DND-41 (cell line): ENCODE results near the gene RALY.

Experiments used
- ATAC-seq: fragments of 200-7000 bp; cut with Tn5 transposase; 3 replicates; pipeline ENCODE4 v1.9.1; 2021; ENCODE audit warnings: low read depth; ENCODE audit not compliant: insufficient read depth
- DNase-seq: peaks from one replicate; pipeline ENCODE4 v3.0.0-alpha.2; 2020
- H2AFZ ChIP-seq: 2 replicates; pipeline ENCODE4 v1.6.0; 2012; ENCODE audit warnings: low read depth, low read length
- H3K27ac ChIP-seq: 2 replicates; pipeline ENCODE4 v1.5.1; 2012; ENCODE audit warnings: low read length, inconsistent platforms
- H3K27me3 ChIP-seq: fragments of 200-600 bp; sonication (generic); 2 replicates; pipeline ENCODE4 v1.6.0; 2012; ENCODE audit warnings: low read length, mild to moderate bottlenecking, inconsistent platforms; ENCODE audit not compliant: insufficient read depth, poor library complexity
- H3K36me3 ChIP-seq: 2 replicates; pipeline ENCODE4 v1.5.1; 2012; ENCODE audit warnings: low read length, inconsistent platforms; ENCODE audit not compliant: insufficient read depth
- H3K4me1 ChIP-seq: 2 replicates; pipeline ENCODE4 v1.5.1; 2012; ENCODE audit warnings: mild to moderate bottlenecking, low read length; ENCODE audit not compliant: insufficient read depth
- H3K4me2 ChIP-seq: 2 replicates; pipeline ENCODE4 v1.6.0; 2012; ENCODE audit warnings: mild to moderate bottlenecking, moderate library complexity, low read length, inconsistent platforms; ENCODE audit not compliant: insufficient read depth
- H3K4me3 ChIP-seq, 2 experiments: fragments of 200-600 bp in 1 of 2; shearing (Covaris generic) in 1 of 2; 2 replicates each; pipeline ENCODE4 v1.5.1; 2012 to 2016; ENCODE audit warnings: inconsistent platforms in 2 of 2, low read length in 2 of 2, mild to moderate bottlenecking in 2 of 2, low read depth in 1 of 2, moderate library complexity in 1 of 2
- H3K79me2 ChIP-seq: 2 replicates; pipeline ENCODE4 v1.6.0; 2012; ENCODE audit warnings: low read length, inconsistent platforms; ENCODE audit not compliant: insufficient read depth
- H3K9ac ChIP-seq: 2 replicates; pipeline ENCODE4 v1.6.0; 2012; ENCODE audit warnings: low read depth, mild to moderate bottlenecking, inconsistent platforms, low read length, moderate library complexity
- H3K9me3 ChIP-seq: 2 replicates; pipeline ENCODE4 v1.5.1; 2012; ENCODE audit warnings: low read length, moderate library complexity, mild to moderate bottlenecking, inconsistent platforms; ENCODE audit not compliant: insufficient read depth, severe bottlenecking
- H4K20me1 ChIP-seq: 2 replicates; pipeline ENCODE4 v1.6.0; 2012; ENCODE audit warnings: low read length; ENCODE audit not compliant: insufficient read depth
- EZH2 ChIP-seq: IDR thresholded peaks from 3 replicates; pipeline ENCODE4 v1.6.1; 2012; ENCODE audit warnings: borderline replicate concordance, low read depth, mild to moderate bottlenecking, moderate library complexity, low read length, inconsistent platforms; ENCODE audit not compliant: severe bottlenecking
- TF ChIP-seq, protein P1 (sequence below): IDR thresholded peaks from 2 replicates; pipeline ENCODE4 v1.5.1; 2012; ENCODE audit warnings: borderline replicate concordance, low read length, moderate library complexity, mild to moderate bottlenecking; ENCODE audit not compliant: poor library complexity, severe bottlenecking; ENCODE audit errors: extremely low read depth

RALY gene

GRCh38 chr20:34089175-34089479, 95.4 kb downstream of the RALY start:
- no peak for ATAC-seq
- no peaks in the 10 kb centered on the region for H3K27me3 ChIP-seq
- peaks cover 94% of the 10 kb centered on the region for H3K36me3 ChIP-seq
- peaks cover 65% of the 10 kb centered on the region for H4K20me1 ChIP-seq
- no peak for DNase-seq
- no peak overlapping the region for H3K27ac ChIP-seq
- H3K79me2 ChIP-seq = peaks cover 55% of the 10 kb centered on the region
- H3K9me3 ChIP-seq = no peaks in the 10 kb centered on the region
- H3K4me3 ChIP-seq = no peak overlapping the region
- H3K9ac ChIP-seq = no peak overlapping the region
- no peak overlapping the region for H3K4me2 ChIP-seq
- TF ChIP-seq EZH2 = no peak
- no peak overlapping the region for H2AFZ ChIP-seq
- H3K4me1 ChIP-seq = no peaks in the 10 kb centered on the region

DNA sequence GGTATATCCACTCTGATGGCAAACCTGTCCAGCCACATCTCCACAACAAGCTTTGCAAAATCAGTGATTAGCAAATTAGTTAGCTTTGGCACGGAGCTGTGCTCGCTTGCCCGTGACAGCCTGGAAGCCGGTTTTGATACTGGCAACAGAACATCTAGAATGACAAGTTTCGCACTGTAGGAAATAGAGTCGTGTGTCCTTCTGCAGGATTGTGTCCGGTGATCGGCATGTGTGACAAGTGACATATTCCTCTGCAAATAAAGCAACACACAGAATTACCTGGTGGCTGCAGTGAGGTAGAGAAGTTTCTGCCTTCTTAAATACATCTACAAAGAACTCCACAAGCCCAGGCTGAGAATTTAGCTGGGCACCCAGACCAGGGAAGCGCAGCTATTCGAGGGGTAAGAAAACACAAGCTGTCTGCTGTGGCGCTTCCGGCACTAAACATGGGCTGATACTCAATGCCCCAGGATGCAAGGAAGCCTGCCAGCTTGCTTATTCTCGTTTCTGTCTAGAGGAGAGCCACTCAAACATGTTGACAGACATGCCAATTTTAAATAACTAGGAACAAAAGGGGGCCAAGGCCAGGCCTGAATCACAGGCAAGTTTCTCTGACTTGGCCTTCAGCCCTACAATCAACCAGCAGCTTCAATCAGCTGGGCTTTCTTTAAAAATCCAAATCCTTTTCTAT, 96.1 kb downstream of the RALY start:
- Histone ChIP-seq H3K27me3 (no peaks in the 10 kb centered on the region), H3K4me2 (no peak overlapping the region), H3K36me3 (peaks cover 94% of the 10 kb centered on the region), H4K20me1 (peaks cover 58% of the 10 kb centered on the region), H3K27ac (no peak overlapping the region), H3K79me2 (peaks cover 60% of the 10 kb centered on the region), H3K4me3 (no peak overlapping the region), H3K9ac (no peak overlapping the region), H3K4me1 (no peaks in the 10 kb centered on the region), H3K9me3 (no peaks in the 10 kb centered on the region), H2AFZ (no peak overlapping the region)
- DNase-seq (no peak), ATAC-seq (no peak)
- no peak for TF ChIP-seq EZH2
- TF ChIP-seq, protein P1, sequence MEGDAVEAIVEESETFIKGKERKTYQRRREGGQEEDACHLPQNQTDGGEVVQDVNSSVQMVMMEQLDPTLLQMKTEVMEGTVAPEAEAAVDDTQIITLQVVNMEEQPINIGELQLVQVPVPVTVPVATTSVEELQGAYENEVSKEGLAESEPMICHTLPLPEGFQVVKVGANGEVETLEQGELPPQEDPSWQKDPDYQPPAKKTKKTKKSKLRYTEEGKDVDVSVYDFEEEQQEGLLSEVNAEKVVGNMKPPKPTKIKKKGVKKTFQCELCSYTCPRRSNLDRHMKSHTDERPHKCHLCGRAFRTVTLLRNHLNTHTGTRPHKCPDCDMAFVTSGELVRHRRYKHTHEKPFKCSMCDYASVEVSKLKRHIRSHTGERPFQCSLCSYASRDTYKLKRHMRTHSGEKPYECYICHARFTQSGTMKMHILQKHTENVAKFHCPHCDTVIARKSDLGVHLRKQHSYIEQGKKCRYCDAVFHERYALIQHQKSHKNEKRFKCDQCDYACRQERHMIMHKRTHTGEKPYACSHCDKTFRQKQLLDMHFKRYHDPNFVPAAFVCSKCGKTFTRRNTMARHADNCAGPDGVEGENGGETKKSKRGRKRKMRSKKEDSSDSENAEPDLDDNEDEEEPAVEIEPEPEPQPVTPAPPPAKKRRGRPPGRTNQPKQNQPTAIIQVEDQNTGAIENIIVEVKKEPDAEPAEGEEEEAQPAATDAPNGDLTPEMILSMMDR = no peak

DNA sequence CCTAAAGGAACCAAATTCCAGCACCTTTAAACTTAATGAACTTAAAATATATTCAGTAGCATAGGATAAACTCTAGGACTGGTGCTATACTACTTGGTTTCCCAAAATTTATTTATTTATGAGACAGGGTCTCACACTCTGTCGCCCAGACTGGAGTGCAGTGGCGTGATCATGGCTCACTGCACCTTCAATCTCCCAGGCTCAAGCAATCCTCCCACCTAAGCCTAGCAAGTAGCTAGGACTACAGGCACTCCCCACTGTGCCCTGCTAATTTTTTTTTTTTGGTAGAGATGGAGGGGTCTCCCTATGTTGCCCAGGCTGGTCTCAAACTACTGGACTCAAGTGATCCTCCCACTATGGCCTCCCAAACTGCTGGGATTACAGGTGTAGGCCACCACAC, 96.9 kb downstream of the RALY start:
- H3K36me3 ChIP-seq = peaks cover 96% of the 10 kb centered on the region
- no peak overlapping the region for H3K9ac ChIP-seq
- H3K27me3 ChIP-seq = no peaks in the 10 kb centered on the region
- H3K4me2 ChIP-seq = no peak overlapping the region
- H3K4me3 ChIP-seq = no peak overlapping the region
- ATAC-seq (no peak), DNase-seq (no peak)
- H3K9me3 ChIP-seq = no peaks in the 10 kb centered on the region
- no peak overlapping the region for H3K27ac ChIP-seq
- H3K4me1 ChIP-seq = no peaks in the 10 kb centered on the region
- H3K79me2 ChIP-seq = peaks cover 61% of the 10 kb centered on the region
- TF ChIP-seq, protein P1 = no peak
- TF ChIP-seq EZH2 = no peak
- no peak overlapping the region for H2AFZ ChIP-seq
- peaks cover 55% of the 10 kb centered on the region for H4K20me1 ChIP-seq

DNA sequence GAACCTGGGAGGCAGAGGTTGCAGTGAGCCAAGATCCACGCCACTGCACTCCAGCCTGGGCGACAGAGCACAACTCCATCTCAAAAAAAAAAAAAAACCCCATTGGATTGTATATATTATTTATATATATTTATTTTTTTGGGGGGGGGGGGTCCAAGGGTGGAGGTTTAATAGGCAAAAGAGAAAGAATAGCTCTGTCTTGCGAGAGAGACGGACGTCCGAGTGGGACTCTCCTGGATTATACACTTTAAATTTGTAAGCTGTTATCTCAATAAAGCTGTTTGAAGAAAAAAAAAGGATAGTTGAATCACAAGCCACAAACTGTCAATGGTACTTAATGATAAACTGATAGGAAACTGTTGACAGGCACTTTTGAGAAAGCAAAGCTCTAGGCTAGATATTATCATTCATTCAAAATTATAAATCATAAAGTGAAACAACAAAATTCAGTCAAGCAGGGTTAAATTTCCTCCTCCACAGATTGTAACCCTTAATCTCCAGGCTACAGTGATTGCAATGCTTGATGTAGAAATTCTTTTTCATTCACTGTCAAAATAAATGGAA, 98.0 kb downstream of the RALY start:
- H4K20me1 ChIP-seq = peaks cover 51% of the 10 kb centered on the region
- DNase-seq = no peak
- H3K27ac ChIP-seq = no peak overlapping the region
- no peak overlapping the region for H3K4me2 ChIP-seq
- no peaks in the 10 kb centered on the region for H3K27me3 ChIP-seq
- no peak for ATAC-seq
- no peak overlapping the region for H3K4me3 ChIP-seq
- H3K79me2 ChIP-seq = peaks cover 64% of the 10 kb centered on the region
- H3K4me1 ChIP-seq = no peaks in the 10 kb centered on the region
- peaks cover 96% of the 10 kb centered on the region for H3K36me3 ChIP-seq
- H3K9me3 ChIP-seq = no peaks in the 10 kb centered on the region
- TF ChIP-seq EZH2 = no peak
- TF ChIP-seq, protein P1 = no peak
- H2AFZ ChIP-seq = no peak overlapping the region
- no peak overlapping the region for H3K9ac ChIP-seq
